Measurements from ENCODE around the gene RALGAPA2.

DNA sequence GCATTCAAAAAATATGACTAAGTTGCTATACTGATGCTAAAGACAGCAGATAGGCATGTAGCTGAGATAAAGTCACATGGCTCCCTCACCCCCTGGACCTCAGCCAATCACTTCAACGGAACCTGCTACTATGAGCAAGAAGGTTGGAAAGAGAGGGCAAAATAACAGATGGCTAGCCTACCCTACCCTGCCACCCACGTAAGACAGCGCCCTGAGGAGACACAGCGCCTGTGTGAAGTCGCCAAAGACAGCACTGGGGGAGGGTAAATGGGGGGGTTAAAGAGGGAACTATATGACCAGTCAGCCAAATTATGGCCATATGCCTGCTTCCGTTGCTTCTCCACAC lies 163.2 kb downstream of the RALGAPA2 start:
- no peak for TF ChIP-seq POLR2A (IDR thresholded peaks at IDR 0.05)
- TF ChIP-seq, protein P1, sequence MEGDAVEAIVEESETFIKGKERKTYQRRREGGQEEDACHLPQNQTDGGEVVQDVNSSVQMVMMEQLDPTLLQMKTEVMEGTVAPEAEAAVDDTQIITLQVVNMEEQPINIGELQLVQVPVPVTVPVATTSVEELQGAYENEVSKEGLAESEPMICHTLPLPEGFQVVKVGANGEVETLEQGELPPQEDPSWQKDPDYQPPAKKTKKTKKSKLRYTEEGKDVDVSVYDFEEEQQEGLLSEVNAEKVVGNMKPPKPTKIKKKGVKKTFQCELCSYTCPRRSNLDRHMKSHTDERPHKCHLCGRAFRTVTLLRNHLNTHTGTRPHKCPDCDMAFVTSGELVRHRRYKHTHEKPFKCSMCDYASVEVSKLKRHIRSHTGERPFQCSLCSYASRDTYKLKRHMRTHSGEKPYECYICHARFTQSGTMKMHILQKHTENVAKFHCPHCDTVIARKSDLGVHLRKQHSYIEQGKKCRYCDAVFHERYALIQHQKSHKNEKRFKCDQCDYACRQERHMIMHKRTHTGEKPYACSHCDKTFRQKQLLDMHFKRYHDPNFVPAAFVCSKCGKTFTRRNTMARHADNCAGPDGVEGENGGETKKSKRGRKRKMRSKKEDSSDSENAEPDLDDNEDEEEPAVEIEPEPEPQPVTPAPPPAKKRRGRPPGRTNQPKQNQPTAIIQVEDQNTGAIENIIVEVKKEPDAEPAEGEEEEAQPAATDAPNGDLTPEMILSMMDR (IDR thresholded peaks at IDR 0.05): no peak
